DOHH2 (cell line): ENCODE measurements around the gene NXPH2.
"Not testable (repeated sequence)": the region's sequence is repeated elsewhere in the genome, so short reads cannot be mapped to it uniquely, and the experiment has no call there.

Experiments used
- H3F3A ChIP-seq: fragments of 200-600 bp; sonication (generic), shearing (Covaris generic); 2 replicates; pipeline ENCODE4 v1.6.0; 2016; ENCODE audit warnings: antibody characterized with exemption, mild to moderate bottlenecking; ENCODE audit not compliant: control insufficient read depth, insufficient read depth
- H3K27ac ChIP-seq: fragments of 200-600 bp; sonication (generic); 2 replicates; pipeline ENCODE4 v1.5.1; 2014; ENCODE audit warnings: low read depth, mild to moderate bottlenecking, low read length, moderate library complexity
- H3K27me3 ChIP-seq: fragments of 200-600 bp; sonication (generic); 2 replicates; pipeline ENCODE4 v1.6.1; 2014; ENCODE audit warnings: mild to moderate bottlenecking, low read length, mixed read lengths; ENCODE audit not compliant: control insufficient read depth
- H3K36me3 ChIP-seq: fragments of 200-600 bp; sonication (generic); 2 replicates; pipeline ENCODE4 v1.6.1; 2014; ENCODE audit warnings: mild to moderate bottlenecking, low read length, moderate library complexity, mixed read lengths; ENCODE audit not compliant: control insufficient read depth
- H3K4me1 ChIP-seq: fragments of 200-600 bp; sonication (generic); 2 replicates; pipeline ENCODE4 v1.6.1; 2014; ENCODE audit warnings: mild to moderate bottlenecking, low read length, mixed read lengths; ENCODE audit not compliant: control insufficient read depth
- H3K4me2 ChIP-seq: fragments of 200-600 bp; sonication (generic); 2 replicates; pipeline ENCODE4 v1.6.0; 2014; ENCODE audit warnings: mild to moderate bottlenecking, low read length, moderate library complexity
- H3K4me3 ChIP-seq: fragments of 200-600 bp; sonication (generic); 2 replicates; pipeline ENCODE4 v1.5.1; 2014; ENCODE audit warnings: mild to moderate bottlenecking, low read length, mixed read lengths
- H3K79me2 ChIP-seq: fragments of 200-600 bp; sonication (generic); 2 replicates; pipeline ENCODE4 v1.6.1; 2014; ENCODE audit warnings: mild to moderate bottlenecking, low read length, mixed read lengths; ENCODE audit not compliant: control insufficient read depth
- H3K9me2 ChIP-seq: fragments of 200-600 bp; sonication (generic); replicated peaks from 2 replicates; pipeline ENCODE4 v1.6.1; 2014; ENCODE audit warnings: mild to moderate bottlenecking, low read length, mixed read lengths; ENCODE audit not compliant: control insufficient read depth
- H3K9me3 ChIP-seq: fragments of 200-600 bp; sonication (generic); 2 replicates; pipeline ENCODE4 v1.6.1; 2014; ENCODE audit warnings: antibody characterized with exemption, low read length, mixed read lengths; ENCODE audit not compliant: control insufficient read depth, insufficient read depth
- H4K20me1 ChIP-seq: fragments of 200-600 bp; sonication (generic); 2 replicates; pipeline ENCODE4 v1.6.0; 2014; ENCODE audit warnings: low read depth, mild to moderate bottlenecking, antibody characterized with exemption, low read length, moderate library complexity; ENCODE audit not compliant: control insufficient read depth, insufficient read depth
- EZH2phosphoT487 ChIP-seq: fragments of 200-600 bp; sonication (generic); IDR thresholded peaks from 2 replicates; pipeline ENCODE4 v1.6.1; 2017; ENCODE audit warnings: borderline replicate concordance, mild to moderate bottlenecking, antibody characterized with exemption, low read length, moderate library complexity, mixed read lengths
- TF ChIP-seq, protein P1 (sequence below): fragments of 200-600 bp; sonication (generic); IDR thresholded peaks from one replicate; pipeline ENCODE4 v1.5.1; 2014; ENCODE audit warnings: antibody characterized with exemption, mild to moderate bottlenecking, low read depth, low read length; ENCODE audit not compliant: poor library complexity, severe bottlenecking

NXPH2 gene

GRCh38 chr2:138741851-138742250 lies 38.3 kb downstream of the NXPH2 start:
- no peaks in the 10 kb centered on the region for H4K20me1 ChIP-seq

GRCh38 chr2:138737009-138737554 lies 43.1 kb downstream of the NXPH2 start:
- not testable (repeated sequence) for H3K27ac ChIP-seq, H3K4me2 ChIP-seq, H3K27me3 ChIP-seq, H3K9me2 ChIP-seq, H3K36me3 ChIP-seq, H3K79me2 ChIP-seq, H4K20me1 ChIP-seq, H3K4me3 ChIP-seq, H3F3A ChIP-seq, H3K9me3 ChIP-seq, H3K4me1 ChIP-seq

More at GRCh38 chr2:138741851-138742250, 38.3 kb downstream of the NXPH2 start:
- H3K27me3 ChIP-seq: no peaks in the 10 kb centered on the region
- H3F3A ChIP-seq: no peaks in the 10 kb centered on the region
- H3K36me3 ChIP-seq: no peaks in the 10 kb centered on the region
- H3K9me2 ChIP-seq: no peaks in the 10 kb centered on the region
- TF ChIP-seq EZH2phosphoT487: no peak
- TF ChIP-seq, protein P1, sequence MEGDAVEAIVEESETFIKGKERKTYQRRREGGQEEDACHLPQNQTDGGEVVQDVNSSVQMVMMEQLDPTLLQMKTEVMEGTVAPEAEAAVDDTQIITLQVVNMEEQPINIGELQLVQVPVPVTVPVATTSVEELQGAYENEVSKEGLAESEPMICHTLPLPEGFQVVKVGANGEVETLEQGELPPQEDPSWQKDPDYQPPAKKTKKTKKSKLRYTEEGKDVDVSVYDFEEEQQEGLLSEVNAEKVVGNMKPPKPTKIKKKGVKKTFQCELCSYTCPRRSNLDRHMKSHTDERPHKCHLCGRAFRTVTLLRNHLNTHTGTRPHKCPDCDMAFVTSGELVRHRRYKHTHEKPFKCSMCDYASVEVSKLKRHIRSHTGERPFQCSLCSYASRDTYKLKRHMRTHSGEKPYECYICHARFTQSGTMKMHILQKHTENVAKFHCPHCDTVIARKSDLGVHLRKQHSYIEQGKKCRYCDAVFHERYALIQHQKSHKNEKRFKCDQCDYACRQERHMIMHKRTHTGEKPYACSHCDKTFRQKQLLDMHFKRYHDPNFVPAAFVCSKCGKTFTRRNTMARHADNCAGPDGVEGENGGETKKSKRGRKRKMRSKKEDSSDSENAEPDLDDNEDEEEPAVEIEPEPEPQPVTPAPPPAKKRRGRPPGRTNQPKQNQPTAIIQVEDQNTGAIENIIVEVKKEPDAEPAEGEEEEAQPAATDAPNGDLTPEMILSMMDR: no peak
- H3K27ac ChIP-seq: no peak overlapping the region
- H3K4me2 ChIP-seq: no peak overlapping the region
- H3K4me1 ChIP-seq: no peaks in the 10 kb centered on the region
- H3K79me2 ChIP-seq: no peaks in the 10 kb centered on the region
- H3K4me3 ChIP-seq: no peak overlapping the region
- H3K9me3 ChIP-seq: no peaks in the 10 kb centered on the region

GRCh38 chr2:138732651-138733050 lies 47.5 kb downstream of the NXPH2 start:
- Histone ChIP-seq H4K20me1 (no peaks in the 10 kb centered on the region), H3K36me3 (no peaks in the 10 kb centered on the region), H3K27ac (no peak overlapping the region), H3K4me3 (no peak overlapping the region), H3K4me2 (no peak overlapping the region), H3K27me3 (no peaks in the 10 kb centered on the region), H3K79me2 (no peaks in the 10 kb centered on the region), H3K4me1 (no peaks in the 10 kb centered on the region), H3F3A (no peaks in the 10 kb centered on the region), H3K9me3 (0 out of 2 replicates have a peak, but pooled peaks cover 4% of the 10 kb centered on the region), H3K9me2 (no peaks in the 10 kb centered on the region)
- TF ChIP-seq, protein P1: no peak
- TF ChIP-seq EZH2phosphoT487: no peak

DNA sequence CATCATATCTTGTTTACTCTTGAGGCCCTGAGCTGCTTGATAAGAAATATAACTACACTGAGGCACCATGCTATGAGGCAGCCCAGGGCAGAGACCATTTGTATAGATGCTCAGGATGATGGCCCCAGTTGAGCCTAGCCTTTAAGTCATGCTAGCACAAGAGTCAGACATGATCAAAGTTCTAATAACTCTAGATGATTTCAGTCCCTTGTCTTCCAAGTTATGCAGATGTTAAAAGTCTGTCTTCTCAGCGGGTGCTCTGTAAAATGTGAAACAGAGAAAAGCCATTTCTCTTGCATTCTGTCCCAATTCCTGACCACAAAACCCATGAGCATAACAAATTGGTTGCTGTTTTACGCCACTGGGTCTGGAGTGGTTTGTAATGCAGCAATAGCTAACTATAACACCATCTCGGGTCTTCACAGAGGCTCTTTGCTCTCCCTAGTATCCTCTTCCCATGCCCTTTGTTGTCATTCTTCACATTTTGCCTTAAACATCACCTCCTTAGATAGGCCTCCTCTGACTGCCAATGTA lies 49.6 kb downstream of the NXPH2 start:
- Histone ChIP-seq H3K9me2 (no peaks in the 10 kb centered on the region), H3K9me3 (no peaks in the 10 kb centered on the region), H3K36me3 (no peaks in the 10 kb centered on the region), H3K27ac (no peak overlapping the region), H3K79me2 (no peaks in the 10 kb centered on the region), H3K4me2 (no peak overlapping the region), H3F3A (no peaks in the 10 kb centered on the region), H4K20me1 (no peaks in the 10 kb centered on the region), H3K27me3 (no peaks in the 10 kb centered on the region), H3K4me1 (no peaks in the 10 kb centered on the region), H3K4me3 (no peak overlapping the region)
- TF ChIP-seq EZH2phosphoT487: no peak
- TF ChIP-seq, protein P1: no peak
